Ramos (cell line): ENCODE measurements around the gene LMNTD2.
"Not testable (repeated sequence)": the region's sequence is repeated elsewhere in the genome, so short reads cannot be mapped to it uniquely, and the experiment has no call there.

Source experiments
- in situ Hi-C: fragments of 300-500 bp; cut with MboI; formaldehyde crosslinking; loops from one replicate; pipeline ENCODE4 v1.14.3; 2022; ENCODE audit warnings: low sequenced_read_pairs; ENCODE audit not compliant: unreplicated experiment

Gene LMNTD2

DNA sequence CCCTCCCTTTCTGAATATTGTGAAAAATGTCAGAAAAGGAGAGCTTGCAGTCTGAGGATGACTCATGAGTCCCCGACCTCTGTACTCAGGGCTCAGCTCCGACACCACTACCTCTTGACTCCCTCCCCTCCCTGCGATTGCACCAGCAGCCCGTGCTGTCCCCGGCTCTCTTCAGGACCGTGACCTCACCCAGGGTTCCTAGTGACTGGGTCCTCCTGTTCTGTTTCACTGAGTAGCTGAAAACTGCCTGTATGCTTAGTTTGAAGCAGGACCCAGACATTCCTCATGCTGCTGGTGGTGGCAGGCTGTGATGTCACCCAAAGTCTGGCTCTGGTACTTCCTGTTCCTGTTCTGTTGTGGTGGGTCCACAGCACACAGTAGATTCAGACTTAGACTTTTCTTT is 27.4 kb upstream of the LMNTD2 start:
- in situ Hi-C loops, result no loop called here

DNA sequence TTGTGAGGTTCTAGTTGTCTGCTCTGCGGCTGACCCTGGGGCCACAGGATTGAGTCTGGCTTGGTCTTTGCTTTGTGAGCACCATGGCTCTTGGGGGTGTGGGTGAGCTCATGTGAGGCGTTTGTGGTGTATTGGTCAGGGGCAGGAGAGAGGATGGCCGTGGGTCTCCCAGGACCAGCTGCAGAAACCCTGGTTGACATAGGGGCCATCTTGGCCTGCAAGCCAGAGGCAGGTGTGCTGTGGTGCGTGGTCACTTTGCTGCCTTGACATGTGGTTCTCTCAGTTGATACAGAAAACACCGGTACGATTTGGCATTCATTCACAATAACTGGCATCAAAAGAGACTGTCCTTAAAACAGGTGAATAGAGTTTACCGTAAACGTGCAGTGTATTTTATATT is 27.0 kb upstream of the LMNTD2 start:
- in situ Hi-C loops, result no loop called here

GRCh38 chr11:586376-587316 is 26.1 kb upstream of the LMNTD2 start:
- in situ Hi-C loops, result no loop called here

DNA sequence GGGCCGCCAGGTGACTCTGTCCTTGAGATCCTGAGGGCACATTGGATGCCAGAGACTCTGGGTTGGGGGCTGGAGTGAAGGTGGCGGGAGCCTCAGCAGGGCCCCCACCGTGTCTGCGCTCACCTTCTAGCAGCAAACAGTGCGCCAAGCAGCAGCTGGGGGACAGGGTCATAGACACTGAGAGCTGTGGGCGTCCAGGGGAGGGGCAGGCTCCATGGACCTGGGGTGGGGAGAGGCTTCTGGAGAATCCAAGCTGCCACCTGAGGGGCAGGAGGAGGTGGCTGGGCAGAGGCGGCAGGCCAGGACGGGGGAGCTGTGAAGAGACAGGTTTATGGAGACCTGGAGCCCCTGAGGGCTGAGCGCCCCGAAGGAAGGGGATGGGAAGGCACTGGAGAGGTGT is 23.7 kb upstream of the LMNTD2 start:
- in situ Hi-C loops, result no loop called here

- in situ Hi-C loops, result no loop called here
These were observed 21.2 kb upstream of the LMNTD2 start for GRCh38 chr11:581752-582151.

DNA sequence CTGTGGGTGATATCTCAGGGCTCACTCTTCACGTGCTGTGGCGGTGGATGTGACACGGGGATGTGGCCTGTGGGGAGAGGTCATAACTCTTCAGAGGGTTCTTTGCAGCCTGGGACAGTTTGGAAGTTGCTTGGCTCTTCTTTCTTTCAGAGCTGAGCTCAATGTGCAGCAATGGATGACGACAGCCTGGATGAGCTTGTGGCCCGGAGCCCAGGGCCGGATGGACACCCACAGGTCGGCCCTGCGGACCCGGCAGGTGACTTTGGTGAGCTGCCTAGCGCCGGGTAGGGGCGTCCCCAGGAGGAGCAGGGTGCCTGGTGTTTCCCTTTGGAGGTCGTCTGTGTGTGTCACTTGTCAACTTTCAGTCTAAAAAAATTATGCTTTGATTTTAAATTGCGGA is 20.8 kb upstream of the LMNTD2 start:
- in situ Hi-C loops, result no loop called here

DNA sequence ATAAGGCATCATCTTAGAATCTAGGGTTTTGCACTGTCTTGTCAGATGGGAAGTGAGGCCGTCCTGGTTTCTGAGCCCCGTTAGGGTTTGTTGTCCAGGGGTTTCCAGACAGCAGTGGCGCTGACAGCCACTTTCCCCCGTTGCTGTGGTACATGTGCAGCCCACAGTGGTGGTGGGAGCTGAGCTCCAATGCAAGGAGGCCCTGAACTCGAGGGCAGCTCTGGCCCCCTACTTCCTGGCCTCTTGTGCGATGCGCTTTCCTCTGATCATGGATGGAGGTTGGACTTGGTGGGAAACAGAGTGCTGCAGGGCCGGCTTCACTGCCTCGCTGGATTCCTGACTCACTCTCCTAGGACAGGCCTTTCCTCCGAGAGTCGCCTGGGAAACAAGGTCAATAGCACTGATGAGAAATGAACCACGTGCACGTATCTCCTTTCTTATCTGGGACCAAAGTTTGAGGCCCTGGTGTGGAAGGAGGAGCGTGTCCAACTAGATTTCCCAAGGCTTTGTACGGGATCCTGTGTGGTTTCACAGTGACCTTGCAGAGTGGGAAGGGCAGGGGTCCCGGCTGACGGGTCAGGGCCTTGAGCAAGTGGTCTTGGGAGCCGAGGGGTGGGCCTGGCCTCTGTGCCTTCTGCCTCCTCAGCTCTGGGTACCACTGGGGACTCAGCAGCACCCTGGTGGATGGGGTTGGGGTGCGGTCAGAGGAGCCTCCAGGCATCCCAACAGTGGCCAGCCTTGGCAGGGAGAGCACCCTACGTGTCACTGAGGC is 19.5 kb upstream of the LMNTD2 start:
- in situ Hi-C loops, result no loop called here

- in situ Hi-C loops, result no loop called here
These were observed 17.9 kb upstream of the LMNTD2 start for GRCh38 chr11:578276-579035.

GRCh38 chr11:577611-577894 is 17.0 kb upstream of the LMNTD2 start:
- in situ Hi-C loops, result no loop called here

DNA sequence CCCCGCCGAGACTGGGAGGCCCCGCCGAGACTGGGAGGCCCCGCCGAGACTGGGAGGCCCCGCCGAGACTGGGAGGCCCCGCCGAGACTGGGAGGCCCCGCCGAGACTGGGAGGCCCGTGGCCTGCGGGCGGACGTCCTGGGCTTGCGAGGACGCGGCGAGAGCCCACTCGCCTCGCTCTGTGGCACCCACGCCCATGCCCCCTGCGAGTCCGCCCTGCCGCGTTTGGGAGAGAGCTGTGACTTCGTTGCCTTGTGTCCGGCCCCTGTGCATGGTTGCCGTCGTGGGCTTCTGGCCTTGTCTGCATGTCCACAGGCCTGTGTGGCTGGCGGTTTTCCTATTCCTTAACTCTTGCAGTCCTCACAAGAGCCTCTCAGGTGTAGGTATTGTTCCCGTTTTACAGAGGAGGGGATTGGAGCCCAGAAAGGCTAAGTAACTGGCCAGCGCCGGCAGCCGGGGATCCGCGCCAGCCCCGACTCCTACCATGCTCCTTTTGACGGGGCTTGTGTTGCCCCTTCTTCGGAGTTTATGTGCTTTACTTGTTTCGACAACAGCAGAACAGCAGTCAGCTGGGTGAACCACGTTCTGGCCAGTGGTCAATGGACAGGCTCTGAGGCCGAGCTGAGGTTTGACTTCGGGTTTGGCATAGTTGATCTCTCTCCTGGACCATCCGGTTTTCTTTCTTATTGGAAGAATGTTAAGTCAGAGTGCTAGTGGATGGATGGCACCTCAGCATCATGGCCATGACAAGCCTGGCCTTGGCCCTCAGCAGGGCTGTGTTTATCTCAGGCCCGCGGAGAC is 16.5 kb upstream of the LMNTD2 start:
- in situ Hi-C loops, result no loop called here

- in situ Hi-C loops, result no loop called here
These were observed 15.6 kb upstream of the LMNTD2 start, which contains the start of gene PHRF1 for GRCh38 chr11:575996-576768. Gene PHRF1 (plus strand): TSS chr11:576470. CDS start chr11:581513, 5,043 bp downstream.

DNA sequence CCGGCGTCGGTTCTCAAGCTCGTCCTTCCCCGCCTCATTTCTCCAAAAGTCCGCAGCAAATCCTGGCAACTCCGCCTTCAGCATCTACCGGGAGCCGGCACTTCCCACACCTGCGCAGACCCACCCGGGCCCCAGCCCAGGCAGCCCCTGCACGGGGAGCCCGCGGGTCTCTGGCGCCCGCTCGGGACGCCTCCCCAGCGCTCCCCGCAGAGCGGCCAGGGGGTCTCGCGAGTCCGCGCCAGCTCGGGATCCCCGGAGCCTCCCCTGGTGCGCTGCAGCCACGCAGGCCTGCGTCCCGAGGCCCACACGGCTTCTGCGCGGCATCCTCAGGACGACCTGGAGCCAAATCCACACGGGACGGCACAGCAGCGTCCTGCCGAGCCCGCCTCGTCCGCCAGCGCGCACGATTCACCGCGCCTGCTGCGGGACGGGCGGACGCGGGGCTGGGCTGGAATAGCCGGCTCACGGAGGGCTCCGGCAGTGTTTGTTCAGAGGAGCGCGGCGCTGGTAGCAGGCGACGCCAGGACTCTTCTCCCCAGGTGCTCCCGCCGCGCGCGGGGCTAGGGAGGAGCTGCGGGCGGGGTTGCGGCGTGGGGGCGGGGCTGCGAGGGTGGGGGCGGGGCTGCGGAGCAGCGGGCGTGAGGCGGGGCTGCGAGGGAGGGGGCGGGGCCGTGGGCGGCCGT is 14.9 kb upstream of the LMNTD2 start:
- in situ Hi-C loops, result no loop called here

DNA sequence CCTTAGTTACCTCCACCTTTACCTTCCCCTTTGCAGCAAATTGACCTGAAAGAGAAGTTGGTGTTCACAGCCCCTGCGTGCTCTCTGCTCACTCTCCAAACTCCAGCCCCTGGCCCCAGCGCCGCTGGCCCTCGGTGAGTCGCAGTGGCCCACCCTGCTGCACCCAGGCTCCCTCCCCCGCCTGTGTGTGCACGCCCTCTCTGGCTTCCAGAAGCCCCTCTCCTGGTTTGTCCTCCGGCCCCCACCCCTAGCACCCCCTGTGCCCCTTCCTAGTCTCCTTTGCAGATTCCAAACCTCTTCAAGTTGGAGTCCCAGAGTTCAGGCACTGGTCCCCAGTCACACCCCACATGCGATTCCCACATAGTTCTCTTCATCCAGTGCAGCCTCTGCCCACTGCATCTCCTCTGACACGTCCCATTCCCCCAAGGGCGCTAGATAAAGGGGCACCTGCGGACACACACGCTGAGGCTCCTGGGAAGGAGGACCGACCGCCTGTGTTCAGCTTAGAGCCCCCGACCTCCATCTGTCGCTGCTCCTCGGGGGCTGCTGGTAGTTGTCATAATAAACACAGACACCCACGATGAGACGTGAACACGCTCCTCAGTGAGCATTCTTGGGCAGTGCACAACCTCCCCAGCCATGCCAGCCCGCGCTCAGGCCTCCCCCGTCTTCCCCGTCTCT is 14.2 kb upstream of the LMNTD2 start:
- in situ Hi-C loops, result no loop called here

DNA sequence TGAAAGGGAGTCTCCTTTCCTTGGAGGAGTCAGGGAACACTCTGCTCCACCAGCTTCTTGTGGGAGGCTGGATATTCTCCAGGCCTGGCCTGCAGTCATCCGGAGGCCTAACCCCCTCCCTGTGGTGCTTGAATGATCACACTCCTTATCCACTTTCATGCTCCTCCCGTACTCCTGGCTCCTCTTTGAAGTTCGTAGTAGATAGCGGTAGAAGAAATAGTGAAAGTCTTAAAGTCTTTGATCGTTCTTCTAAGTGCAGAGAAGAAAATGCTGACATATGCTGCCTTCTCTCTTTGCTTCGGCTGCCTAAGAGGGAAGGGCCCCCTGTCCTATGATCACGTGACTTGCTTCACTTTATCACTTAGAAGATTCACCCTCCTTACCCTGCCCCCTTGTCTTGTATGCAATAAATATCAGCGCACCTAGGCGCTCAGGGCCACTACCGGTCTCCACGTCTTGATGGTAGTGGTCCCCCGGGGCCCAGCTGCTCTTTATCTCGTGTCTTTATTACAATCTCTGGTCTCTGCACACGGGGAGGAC is 13.6 kb upstream of the LMNTD2 start:
- in situ Hi-C loops, result not testable (repeated sequence)

DNA sequence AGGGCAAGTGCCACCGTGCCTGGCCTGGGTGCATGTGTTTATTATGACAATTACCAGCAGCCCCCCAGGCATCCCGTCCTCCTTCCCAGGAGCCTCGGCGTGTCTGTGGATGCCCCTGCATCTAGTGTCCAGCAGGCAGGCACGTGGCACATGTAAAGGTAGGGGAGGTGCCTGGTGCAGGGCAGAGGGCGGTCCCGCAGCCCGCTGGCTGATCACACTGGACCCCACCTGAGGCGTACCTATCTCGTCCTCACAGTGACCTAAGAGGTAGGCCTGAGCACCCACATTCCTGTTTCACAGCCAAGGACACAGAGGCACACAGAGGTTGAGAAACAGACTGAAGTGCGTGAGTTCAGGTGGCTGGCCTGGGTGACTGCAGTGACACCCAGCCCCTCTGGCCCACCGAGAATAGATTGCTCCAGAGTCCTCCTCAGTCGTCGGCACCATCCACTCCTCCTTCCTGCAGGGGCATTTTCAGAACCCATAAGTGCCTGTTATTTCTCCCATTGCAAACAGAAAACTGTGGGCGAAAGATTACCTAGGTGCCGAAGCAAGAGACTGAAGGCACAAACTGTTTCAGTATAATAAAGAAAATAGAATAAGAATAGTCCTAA is 12.7 kb upstream of the LMNTD2 start:
- in situ Hi-C loops, result no loop called here

- in situ Hi-C loops, result no loop called here
These were observed 11.3 kb upstream of the LMNTD2 start for GRCh38 chr11:571802-572185.

GRCh38 chr11:569158-569885 is 8.8 kb upstream of the LMNTD2 start:
- in situ Hi-C loops, result no loop called here
